GM21723 (cell line): Measurements from ENCODE around the gene TSBP1.
"Not testable (repeated sequence)": the region's sequence is repeated elsewhere in the genome, so short reads cannot be mapped to it uniquely, and the experiment has no call there.

Experiments
- ATAC-seq: cut with Tn5 transposase; IDR thresholded peaks from one replicate; pipeline ENCODE4 v1.9.1; 2021; ENCODE audit warnings: mild to moderate bottlenecking, moderate library complexity; ENCODE audit not compliant: unreplicated experiment

Gene TSBP1

DNA sequence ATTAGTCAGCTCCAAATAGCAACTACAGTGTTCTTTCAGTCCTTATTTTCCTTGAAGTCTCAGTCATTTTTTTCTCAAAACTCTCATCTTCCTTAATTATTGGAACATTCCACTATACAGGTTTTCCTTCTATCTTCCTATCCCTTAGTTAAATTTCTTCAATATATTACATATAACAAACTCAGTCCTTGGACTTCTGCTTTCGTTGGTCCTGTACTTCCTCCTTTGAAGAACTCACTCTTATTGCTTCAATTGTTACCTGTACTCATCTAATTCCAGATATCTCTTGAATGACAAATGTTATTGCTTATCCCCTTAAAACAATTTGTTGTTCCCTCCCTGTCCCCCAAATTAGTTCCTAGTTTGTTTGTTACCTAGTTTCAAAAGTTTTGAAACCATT is 80.2 kb downstream of the TSBP1 start:
- ATAC-seq: no peak

DNA sequence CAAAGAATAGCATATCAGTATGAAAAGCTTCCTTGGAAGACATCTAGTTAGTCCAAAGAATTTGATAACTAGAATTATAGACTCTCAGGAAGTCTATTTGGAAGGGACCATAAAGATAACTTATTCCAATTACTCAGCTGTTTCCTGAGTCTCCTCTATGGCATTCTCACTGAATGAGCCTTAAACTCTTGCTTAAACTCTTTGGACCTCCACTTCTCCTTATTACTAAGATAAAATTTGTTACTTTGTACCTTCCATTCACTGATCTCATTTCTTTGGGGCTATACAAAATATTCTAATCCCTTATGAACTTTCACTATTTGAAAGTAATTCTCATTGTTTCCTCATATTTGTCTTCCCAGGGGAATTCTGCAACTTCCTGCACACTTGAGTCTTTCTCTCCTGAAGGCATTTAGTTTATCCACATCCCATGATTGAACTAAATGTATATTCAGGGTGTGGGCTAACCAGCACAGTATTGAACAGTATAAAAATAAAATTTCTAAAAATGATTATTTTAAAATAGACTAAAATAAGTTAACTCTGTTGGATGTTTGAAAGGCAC is 80.7 kb downstream of the TSBP1 start:
- no peak for ATAC-seq

DNA sequence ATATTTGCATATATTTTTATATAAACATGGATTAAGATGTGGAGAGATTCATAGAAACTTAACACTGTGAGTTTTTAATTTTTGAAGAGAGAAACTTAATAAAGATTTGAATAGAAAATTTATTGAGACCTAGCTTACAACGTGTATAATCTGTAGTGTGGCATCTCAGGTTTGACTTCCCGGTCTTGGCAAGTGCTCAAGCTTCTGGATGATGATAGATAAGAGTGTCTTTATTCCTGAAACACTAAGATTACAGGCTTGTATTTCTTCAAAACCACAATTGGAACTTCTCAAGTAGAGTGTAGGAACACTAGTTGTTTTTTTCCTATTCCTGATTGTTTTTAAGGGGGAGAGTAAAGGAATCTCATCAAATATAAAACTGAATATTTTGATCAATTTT is 83.3 kb downstream of the TSBP1 start:
- no peak for ATAC-seq

DNA sequence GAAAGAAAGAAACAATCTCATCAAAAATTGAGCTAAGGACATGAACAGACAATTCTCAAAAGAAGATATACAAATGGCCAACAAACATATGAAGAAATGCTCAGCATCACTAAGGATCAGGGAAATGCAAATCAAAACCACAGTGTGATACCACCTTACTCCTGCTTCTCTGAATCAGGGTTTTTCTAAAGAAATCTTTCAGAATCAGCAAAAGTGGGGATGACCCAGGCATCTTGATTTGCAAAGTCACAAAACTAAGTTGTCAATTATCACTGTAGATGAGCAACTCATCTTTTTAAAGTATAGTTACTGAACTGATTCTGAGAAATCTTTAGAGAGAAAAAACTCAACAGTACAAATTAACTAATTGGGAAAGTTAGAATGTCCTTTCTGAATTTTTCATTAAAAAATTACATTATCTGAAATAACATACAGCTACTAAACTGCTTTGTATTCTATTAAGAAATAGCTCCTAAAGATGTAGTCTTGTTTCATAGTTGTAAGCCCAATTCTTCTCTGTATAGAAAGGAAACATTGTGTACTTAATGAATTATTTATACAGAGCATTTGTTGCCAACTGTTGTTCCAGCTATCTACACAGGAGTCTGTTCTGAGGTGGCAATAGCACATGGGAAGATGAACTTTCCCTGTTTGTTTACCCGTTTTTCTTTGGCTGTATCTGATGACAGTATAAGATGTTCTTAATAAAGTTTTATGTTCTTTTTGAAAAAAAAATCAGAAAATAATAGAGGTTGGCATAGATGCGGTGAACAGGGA is 97.7 kb downstream of the TSBP1 start:
- not testable (repeated sequence) for ATAC-seq

DNA sequence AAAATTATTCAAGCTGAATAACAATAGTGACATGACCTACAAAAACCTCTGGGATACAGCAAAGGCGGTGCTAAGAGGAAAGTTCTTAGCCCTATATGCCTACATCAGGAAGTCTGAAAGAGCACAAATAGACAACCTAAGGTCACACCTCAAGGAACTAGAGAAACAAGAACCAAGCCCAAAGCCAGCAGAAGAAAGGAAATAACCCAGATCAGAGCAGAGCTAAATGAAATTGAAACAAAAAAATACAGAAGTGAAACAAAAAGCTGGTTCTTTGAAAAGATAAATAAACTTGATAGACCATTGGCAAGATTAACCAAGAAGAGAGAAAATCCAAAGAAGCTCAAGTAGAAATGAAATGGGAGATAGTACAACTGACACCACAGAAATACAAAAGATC is 100.3 kb downstream of the TSBP1 start:
- no peak for ATAC-seq

DNA sequence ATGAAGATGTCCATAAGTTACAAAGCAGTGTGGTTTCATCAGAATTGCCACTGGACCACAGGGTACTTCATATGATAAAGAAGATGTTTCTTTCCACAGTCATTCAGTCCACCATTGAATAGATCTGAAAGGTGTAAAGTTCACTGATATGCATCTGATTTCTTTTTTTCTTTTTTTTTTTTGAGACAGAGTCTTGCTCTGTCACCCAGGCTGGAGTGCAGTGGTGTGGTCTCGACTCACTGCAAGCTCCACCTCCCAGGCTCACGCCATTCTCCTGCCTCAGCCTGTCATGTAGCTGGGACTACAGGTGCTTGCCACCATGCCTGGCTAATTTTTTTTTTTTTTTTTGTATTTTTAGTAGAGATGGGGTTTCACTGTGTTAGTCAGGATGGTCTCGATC is 103.2 kb downstream of the TSBP1 start:
- ATAC-seq: not testable (repeated sequence)

DNA sequence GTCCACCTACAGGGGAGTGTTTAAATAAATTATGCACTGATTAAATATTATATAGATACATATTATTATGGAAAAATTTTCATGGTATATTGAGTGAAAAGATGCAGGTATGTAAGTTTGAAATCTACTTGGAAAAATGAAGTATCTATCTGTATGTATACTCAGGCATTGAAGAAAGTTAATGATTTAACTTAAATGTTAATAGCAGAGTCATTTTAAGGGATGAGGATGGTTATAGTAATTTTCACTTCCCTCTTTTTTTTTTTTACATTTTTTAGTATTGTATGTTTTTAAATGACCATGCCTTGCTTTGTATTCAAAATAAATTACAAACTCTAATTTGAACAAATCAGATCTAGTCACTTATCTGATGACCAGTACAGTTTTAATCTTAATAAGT is 104.7 kb downstream of the TSBP1 start:
- no peak for ATAC-seq

DNA sequence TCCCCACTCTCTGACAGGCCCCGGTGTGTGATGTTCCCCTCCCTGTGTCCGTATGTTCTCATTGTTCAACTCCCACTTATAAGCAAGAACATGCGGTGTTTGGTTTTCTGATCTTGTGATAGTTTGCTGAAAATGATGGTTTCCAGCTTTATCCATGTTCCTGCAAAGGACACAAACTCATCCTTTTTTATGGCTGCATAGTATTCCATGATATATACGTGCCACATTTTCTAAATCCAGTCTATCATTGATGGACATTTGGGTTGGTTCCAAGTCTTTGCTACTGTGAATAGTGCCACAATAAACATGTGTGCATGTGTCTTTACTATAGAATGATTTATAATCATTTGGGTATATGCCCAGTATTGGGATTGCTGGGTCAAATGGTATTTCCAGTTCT is 114.4 kb downstream of the TSBP1 start:
- not testable (repeated sequence) for ATAC-seq

DNA sequence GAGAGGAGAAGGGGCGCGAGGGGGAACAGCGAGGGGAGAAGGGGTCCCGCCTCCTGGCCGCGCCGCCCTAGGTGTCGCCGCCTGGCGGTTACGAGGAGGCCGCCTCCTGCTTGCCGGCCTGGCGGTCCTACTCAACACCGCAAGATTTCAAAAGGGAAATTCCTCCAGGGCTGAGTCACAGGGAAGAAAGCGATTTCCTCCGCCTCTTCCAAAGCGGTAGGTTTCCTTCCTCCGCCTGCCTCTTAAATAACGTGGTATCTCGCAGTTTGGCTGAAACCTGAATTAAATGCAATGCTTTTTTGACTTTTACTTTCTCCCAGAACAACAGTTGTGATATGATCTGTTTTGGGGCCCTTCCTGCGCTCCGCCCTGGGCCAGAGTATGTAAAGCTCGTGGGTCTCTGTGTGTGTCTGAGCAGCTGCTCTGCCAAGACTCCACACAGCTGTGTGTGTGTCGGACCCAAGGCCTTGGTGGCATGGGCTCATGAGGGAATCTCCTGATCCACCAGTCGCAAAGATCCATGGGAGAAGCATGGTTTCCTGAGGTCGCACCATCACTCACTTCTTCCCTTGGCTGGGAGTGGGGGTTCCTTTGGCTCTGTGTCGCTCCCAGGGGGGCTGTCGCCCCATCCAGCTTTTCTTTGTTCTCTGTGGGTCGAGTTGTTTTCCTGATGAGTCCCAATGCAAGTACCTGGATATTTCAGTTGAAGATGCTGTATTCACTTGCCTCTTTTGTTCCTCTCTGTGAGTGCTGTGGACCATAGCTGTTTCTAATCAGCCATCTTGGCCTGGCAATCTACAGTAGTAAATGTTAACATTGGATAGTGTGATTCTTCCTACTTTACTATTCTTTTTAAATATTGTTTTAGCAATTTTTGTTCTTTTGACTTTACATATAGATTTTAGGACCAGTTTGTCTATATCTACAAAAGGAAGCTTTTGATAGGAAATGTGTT is 116.2 kb downstream of the TSBP1 start:
- peak; percentile 44 for ATAC-seq

DNA sequence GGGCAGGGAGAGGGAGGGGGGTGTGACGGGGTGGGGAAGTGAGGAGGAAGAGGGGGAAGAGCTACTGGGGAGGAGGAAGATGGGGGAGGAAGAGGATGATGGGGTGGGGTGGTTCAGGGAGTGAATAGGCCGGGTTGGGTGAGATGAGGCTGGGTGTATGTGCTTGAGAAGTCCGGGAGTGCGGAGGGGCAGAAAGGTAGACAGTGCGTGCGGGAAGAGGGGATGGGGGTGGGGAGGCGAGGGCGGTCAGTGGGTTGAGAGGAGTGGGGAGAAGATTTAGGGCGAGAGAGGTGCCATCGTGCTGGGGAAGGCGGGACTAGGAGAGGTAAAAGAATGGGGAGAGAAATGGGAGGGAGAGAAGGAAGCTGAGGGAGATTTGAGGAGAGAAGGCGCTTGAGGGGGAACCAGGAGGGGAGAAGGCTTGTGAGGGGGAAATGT is 116.9 kb downstream of the TSBP1 start:
- ATAC-seq: no peak

DNA sequence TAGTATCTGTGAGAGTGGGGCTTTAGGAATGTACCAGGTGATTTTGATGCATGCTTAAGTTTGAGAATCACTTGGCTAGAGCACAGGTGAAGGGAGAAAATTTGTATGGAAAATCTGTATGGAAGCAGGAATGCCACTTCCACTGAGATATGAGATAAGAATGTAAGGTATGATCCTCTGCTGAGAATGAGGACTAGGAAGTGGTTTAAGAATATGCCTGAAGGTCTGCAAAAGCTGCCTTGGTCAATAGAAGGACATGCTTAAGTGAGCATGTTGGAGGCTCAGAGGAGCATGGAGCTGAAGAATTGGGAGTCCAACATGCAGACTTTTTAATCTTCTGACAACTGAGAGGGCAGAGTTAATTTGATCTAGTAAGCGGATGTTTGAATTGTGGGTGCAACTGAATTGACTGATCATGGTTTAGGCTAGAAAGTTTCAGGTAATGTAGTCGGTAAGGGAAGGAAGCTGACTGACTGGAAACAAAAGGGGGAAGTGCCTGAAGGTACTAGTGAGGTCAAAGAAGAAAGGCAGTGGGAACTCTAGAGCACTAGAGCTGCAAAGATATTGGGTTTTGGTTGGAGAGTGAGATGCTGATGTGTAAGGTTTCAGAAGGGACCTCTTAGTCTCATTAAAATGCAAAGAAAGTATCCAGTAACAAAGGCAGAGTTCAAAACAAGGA is 119.2 kb downstream of the TSBP1 start:
- ATAC-seq: no peak

DNA sequence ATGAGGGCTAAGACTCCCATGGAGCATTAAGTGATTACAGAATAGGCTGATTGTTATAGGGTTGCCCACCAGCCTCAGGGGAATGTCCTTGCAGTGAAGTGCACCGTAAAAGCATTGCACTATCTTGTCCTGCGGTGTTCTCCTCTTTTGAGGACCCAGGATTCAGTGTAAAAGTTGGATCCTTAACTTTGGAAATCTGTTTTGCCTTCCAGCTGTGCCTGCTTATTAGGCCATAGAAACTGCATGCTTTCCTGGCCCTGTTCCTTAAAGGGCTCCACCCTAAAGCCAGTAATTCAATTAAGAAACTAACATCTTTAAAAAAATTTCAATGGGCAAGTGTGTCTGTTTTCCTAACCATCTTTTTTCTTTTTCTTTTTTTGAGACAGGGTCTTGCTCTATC is 122.4 kb downstream of the TSBP1 start:
- no peak for ATAC-seq

DNA sequence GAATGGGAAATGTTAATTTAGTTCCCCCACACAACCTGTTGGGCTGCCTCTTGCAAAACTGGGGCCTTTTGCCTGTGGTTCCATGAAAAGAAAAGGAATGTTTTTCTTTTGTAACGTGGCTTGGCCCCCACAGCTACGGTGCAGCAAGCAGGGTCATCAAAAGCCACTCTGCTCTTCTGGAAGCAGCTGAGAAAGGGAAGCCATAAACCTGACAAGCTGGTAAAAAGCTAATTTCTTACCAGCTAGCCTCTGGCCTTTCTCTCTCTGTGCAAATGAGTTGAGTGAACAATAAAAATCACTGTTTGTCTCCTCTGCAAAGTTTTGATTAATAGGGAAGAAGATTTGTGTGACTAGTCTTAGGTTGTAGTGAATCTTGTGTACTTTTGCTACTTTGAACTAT is 124.3 kb downstream of the TSBP1 start:
- no peak for ATAC-seq

DNA sequence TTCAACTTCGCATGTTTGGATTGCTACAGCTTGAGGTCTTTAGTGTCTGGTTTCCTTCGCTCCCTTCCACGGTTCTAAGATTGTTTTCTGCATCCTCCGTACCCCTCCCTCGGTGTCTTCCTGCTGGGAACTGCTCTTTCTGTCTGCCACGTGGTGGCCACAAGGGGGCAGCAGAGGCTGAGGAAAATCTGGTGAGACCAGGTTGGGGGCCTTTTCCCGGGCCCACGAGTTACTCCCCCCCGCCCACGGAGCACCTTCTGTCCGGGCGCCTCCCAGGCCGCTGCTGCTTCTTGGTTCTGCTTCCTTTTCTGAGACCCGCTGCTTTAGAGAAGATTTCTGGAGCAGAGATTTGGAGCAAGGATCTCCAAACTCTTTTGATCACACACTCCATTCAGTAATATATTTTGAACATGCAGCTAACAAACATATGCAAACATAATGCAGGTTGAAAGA is 126.7 kb downstream of the TSBP1 start:
- ATAC-seq: no peak

DNA sequence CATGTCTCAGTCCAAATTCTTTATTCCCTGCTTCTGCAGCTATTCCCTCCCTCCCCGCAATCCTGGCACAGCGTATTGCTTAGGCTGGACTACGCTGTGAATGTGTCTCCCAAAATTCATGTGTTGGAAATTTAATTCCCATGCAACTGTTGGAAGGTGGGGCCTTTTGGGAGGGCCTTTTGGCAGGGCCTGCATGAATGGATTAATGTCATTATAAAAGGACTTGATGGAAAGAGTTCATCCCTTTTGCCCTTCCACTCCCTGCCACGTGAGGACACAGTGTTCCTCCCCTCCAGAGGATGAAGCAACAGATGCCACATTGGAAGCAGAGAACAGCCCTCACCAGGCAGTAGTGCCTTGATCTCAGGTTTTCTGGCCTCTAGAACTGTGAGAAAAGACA is 127.4 kb downstream of the TSBP1 start:
- no peak for ATAC-seq
